Measurements from ENCODE around the gene SLIT1.

- TF ChIP-seq POLR2A (IDR thresholded peaks at IDR 0.05): no peak
- TF ChIP-seq, protein P1, sequence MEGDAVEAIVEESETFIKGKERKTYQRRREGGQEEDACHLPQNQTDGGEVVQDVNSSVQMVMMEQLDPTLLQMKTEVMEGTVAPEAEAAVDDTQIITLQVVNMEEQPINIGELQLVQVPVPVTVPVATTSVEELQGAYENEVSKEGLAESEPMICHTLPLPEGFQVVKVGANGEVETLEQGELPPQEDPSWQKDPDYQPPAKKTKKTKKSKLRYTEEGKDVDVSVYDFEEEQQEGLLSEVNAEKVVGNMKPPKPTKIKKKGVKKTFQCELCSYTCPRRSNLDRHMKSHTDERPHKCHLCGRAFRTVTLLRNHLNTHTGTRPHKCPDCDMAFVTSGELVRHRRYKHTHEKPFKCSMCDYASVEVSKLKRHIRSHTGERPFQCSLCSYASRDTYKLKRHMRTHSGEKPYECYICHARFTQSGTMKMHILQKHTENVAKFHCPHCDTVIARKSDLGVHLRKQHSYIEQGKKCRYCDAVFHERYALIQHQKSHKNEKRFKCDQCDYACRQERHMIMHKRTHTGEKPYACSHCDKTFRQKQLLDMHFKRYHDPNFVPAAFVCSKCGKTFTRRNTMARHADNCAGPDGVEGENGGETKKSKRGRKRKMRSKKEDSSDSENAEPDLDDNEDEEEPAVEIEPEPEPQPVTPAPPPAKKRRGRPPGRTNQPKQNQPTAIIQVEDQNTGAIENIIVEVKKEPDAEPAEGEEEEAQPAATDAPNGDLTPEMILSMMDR (IDR thresholded peaks at IDR 0.05): no peak
Measured at GRCh38 chr10:97190450-97190849, 4.7 kb upstream of the SLIT1 start.

All from thyroid gland (tissue), 4 donors.